K562 (cell line): ENCODE data around the gene TRIM38. TPM values are rescaled to one million over a fixed set of nuclear protein-coding genes. Genes with fewer than 3 reads are reported as not detected.

Experiments used
- GABPB1 ChIP-seq: sonication (generic); formaldehyde crosslinking; IDR thresholded peaks from 2 replicates; pipeline ENCODE4 v1.8.0; 2022; ENCODE audit warnings: mild to moderate bottlenecking, missing genetic modification reagents
- HES1 ChIP-seq: fragments of 450-650 bp; IDR thresholded peaks from 2 replicates; pipeline ENCODE4 v1.6.1; 2016; ENCODE audit warnings: low read depth, mild to moderate bottlenecking, moderate library complexity
- KAT8 ChIP-seq: fragments of 450-650 bp; IDR thresholded peaks from 2 replicates; pipeline ENCODE4 v1.6.1; 2016; ENCODE audit warnings: low read depth, mild to moderate bottlenecking
- KLF6 ChIP-seq: fragments of 250-450 bp; sonication (Bioruptor Pico); IDR thresholded peaks from 2 replicates; pipeline ENCODE4 v1.4.0; 2020; ENCODE audit warnings: mild to moderate bottlenecking, moderate library complexity, borderline replicate concordance
- MYNN ChIP-seq, 2 experiments: sonication (generic); formaldehyde crosslinking in 1 of 2; IDR thresholded peaks; 2 replicates each; pipeline versions ENCODE4 v1.5.0 to v1.6.1; 2016 to 2020; ENCODE audit warnings: antibody characterized with exemption in 1 of 2, missing genetic modification reagents in 1 of 2
- NCOA2 ChIP-seq, 2 experiments: fragments of 450-650 bp; IDR thresholded peaks; 2 replicates each; pipeline ENCODE4 v1.6.1; 2018; ENCODE audit warnings: mild to moderate bottlenecking in 2 of 2, moderate library complexity in 1 of 2; ENCODE audit not compliant: partially characterized antibody in 2 of 2
- NUFIP1 ChIP-seq: fragments of 450-650 bp; IDR thresholded peaks from 2 replicates; pipeline ENCODE4 v1.6.1; 2018; ENCODE audit not compliant: partially characterized antibody
- RBFOX2 ChIP-seq: fragments of 200-400 bp; formaldehyde crosslinking; IDR thresholded peaks from 2 replicates; pipeline ENCODE4 v1.6.1; 2017; ENCODE audit warnings: low read depth, mild to moderate bottlenecking, low read length, moderate library complexity
- RBM39 ChIP-seq: fragments of 200-400 bp; formaldehyde crosslinking; optimal IDR thresholded peaks from 2 replicates; pipeline ENCODE3; 2018; ENCODE audit warnings: low read depth, low read length
- RFX1 ChIP-seq: fragments of 450-650 bp; IDR thresholded peaks from 2 replicates; pipeline ENCODE4 v1.6.1; 2016; ENCODE audit warnings: mild to moderate bottlenecking, moderate library complexity
- SMAD4 ChIP-seq: fragments of 250-450 bp; sonication (Bioruptor Pico); conservative IDR thresholded peaks from 2 replicates; pipeline ENCODE4 v1.8.0; 2021; ENCODE audit warnings: inconsistent platforms, mild to moderate bottlenecking, moderate library complexity
- TBL1XR1 ChIP-seq, 2 experiments: IDR thresholded peaks; 2 replicates each; pipeline ENCODE4 v1.6.1; 2012; ENCODE audit warnings: improper control_type of control experiment in 2 of 2, low read length in 2 of 2, mild to moderate bottlenecking in 1 of 2
- TSC22D4 ChIP-seq: fragments of 450-650 bp; IDR thresholded peaks from 2 replicates; pipeline ENCODE4 v1.6.1; 2016; ENCODE audit warnings: missing genetic modification characterization, missing biosample characterization, control low read depth
- ZNF143 ChIP-seq: sonication (generic); formaldehyde crosslinking; IDR thresholded peaks from 2 replicates; pipeline ENCODE4 v1.9.0; 2022; ENCODE audit warnings: mild to moderate bottlenecking, missing genetic modification reagents
- ZNF274 ChIP-seq: IDR thresholded peaks from 2 replicates; pipeline ENCODE4 v1.6.1; 2011; ENCODE audit warnings: low read depth, mild to moderate bottlenecking, low read length, moderate library complexity, borderline replicate concordance
- ZNF311 ChIP-seq: fragments of 250-450 bp; sonication (Bioruptor Pico); IDR thresholded peaks from 2 replicates; pipeline ENCODE4 v1.4.0; 2020; ENCODE audit warnings: mild to moderate bottlenecking, moderate library complexity
- ZNF644 ChIP-seq: fragments of 200-800 bp; sonication (Bioruptor generic); IDR thresholded peaks from 2 replicates; pipeline ENCODE4 v1.6.1; 2016; ENCODE audit warnings: low read depth, missing genetic modification characterization, missing compliant biosample characterization
- ZNF75A ChIP-seq: fragments of 450-650 bp; formaldehyde crosslinking; IDR thresholded peaks from 2 replicates; pipeline ENCODE4 v1.4.0; 2020; ENCODE audit warnings: mild to moderate bottlenecking
- polyA plus RNA-seq, 8 experiments: library from polyadenylated mRNA; depleted of rRNA in 4 of 8; stranded (reverse) in 5 of 8; unstranded in 3 of 8; fragments of >200 nt; fragmentation: Nextera tagmentation in 2 of 8; fragmentation: Illumina TruSeq in 1 of 8; extraction: Ambion mirVana in 2 of 8; extraction: Trizol in 1 of 8; gene quantifications; 2 replicates each; pipeline versions ENCODE4 v1.2.1 to v1.2.3, GENCODE V29; 2011 to 2014; ENCODE audit warnings: inconsistent platforms in 1 of 8, missing spikeins in 1 of 8
- total RNA-seq, 7 experiments: library from RNA; depleted of rRNA in 6 of 7; stranded (reverse); fragments of >200 nt in 6 of 7; fragmentation: Illumina TruSeq in 2 of 7; extraction: Trizol in 2 of 7; gene quantifications; 2 replicates each; pipeline versions ENCODE4 v1.2.1 to v1.2.3, GENCODE V29; 2011 to 2021; ENCODE audit warnings: low replicate concordance in 1 of 7
- TF ChIP-seq, protein P1 (sequence below): fragments of 250-450 bp; sonication (Bioruptor Pico); IDR thresholded peaks from 2 replicates; pipeline ENCODE4 v1.8.0; 2021; ENCODE audit warnings: moderate library complexity, mild to moderate bottlenecking, inconsistent platforms
- TF ChIP-seq, protein P2 (sequence below), 2 experiments: fragments of 450-650 bp; IDR thresholded peaks; 2 replicates each; pipeline ENCODE4 v1.6.1; 2016; ENCODE audit warnings: mild to moderate bottlenecking in 2 of 2, borderline replicate concordance in 1 of 2, low read depth in 1 of 2, moderate library complexity in 1 of 2

The TRIM38 gene
- total and polyA plus RNA-seq, 9 of the 15 experiments (the other 6 are each of a cell fraction or from before 2014, with no cell fraction given): 1.7 to 6.7 (median 6.3) TPM

GRCh38 chr6:26026833-26027490 lies 64.4 kb downstream of the TRIM38 start (continued):
- TF ChIP-seq HES1: no peak
- TF ChIP-seq MYNN (IDR thresholded peaks at IDR 0.05): peak; percentile 92
- no peak for TF ChIP-seq MYNN (CRISPR knock-in tag; IDR thresholded peaks at IDR 0.05)
- 0 out of 2 replicates have a peak, but pooled peaks have one; percentile 23 for TF ChIP-seq KLF6 (CRISPR knock-in tag)
- TF ChIP-seq KAT8: no peak
- no peak for TF ChIP-seq ZNF311 (CRISPR knock-in tag)
- TF ChIP-seq, protein P1, sequence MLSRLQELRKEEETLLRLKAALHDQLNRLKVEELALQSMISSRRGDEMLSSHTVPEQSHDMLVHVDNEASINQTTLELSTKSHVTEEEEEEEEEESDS (CRISPR knock-in tag): no peak
- no peak for TF ChIP-seq ZNF143 (CRISPR knock-in tag)
- TF ChIP-seq RBM39: peak; percentile 99
- TF ChIP-seq ZNF274: no peak
- TF ChIP-seq RBFOX2: peak; percentile 99
- TF ChIP-seq TSC22D4 (tag): no peak
- TF ChIP-seq, protein P2, sequence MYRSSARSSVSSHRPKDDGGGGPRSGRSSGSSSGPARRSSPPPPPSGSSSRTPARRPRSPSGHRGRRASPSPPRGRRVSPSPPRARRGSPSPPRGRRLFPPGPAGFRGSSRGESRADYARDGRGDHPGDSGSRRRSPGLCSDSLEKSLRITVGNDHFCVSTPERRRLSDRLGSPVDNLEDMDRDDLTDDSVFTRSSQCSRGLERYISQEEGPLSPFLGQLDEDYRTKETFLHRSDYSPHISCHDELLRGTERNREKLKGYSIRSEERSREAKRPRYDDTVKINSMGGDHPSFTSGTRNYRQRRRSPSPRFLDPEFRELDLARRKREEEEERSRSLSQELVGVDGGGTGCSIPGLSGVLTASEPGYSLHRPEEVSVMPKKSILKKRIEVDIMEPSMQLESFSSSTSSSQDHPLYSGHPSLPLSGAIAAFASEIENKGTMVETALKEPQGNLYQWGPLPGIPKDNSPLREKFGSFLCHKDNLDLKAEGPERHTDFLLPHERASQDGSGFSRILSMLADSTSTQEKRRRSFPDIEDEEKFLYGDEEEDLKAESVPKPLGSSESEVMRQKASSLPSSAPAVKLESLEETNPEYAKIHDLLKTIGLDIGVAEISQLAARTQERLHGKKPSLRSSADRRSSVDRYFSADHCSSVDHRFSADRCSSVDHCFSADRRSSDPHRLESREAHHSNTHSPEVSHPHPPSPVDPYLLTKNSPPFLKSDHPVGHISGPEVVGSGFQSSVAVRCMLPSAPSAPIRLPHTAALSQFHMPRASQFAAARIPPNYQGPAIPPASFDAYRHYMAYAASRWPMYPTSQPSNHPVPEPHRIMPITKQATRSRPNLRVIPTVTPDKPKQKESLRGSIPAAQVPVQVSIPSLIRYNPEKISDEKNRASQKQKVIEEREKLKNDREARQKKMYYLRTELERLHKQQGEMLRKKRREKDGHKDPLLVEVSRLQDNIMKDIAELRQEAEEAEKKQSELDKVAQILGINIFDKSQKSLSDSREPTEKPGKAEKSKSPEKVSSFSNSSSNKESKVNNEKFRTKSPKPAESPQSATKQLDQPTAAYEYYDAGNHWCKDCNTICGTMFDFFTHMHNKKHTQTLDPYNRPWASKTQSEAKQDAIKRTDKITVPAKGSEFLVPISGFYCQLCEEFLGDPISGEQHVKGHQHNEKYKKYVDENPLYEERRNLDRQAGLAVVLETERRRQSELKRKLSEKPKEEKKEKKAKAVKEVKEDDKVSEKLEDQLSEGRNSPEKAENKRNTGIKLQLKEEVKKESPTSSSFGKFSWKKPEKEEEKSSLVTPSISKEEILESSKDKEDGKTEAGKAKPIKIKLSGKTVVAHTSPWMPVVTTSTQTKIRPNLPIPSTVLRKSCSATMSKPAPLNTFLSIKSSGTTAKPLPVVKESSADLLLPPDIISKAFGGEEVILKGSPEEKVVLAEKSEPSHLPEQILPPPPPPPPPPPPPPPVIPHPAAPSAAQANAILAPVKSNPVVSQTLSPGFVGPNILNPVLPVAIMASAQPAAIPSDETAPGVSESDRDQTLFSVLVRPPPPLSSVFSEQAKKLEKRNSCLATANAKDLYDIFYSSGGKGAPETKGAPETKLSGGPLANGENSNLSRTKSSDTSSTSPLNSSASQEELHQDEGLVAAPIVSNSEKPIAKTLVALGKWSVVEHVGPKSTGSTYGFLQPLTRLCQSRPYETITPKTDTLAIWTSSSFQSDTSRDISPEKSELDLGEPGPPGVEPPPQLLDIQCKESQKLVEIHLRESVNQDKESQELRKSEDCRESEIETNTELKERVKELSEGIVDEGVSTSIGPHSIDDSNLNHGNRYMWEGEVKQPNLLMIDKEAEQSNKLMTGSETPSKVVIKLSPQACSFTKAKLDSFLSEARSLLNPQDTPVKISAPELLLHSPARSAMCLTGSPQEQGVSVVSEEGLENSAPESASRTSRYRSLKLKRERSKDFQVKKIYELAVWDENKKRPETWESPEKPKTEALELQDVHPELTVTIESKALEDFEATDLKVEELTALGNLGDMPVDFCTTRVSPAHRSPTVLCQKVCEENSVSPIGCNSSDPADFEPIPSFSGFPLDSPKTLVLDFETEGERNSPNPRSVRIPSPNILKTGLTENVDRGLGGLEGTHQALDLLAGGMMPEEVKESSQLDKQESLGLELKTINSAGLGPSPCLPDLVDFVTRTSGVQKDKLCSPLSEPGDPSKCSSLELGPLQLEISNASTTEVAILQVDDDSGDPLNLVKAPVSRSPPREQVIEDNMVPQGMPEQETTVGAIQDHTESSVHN (IDR thresholded peaks at IDR 0.05; ENCODE audit: borderline replicate concordance in 1 of 2, low read depth in 1 of 2): peak in 1 of 2 experiments; percentile 83; a peak in 2 of 4 replicates
- no peak for TF ChIP-seq NUFIP1
- TF ChIP-seq SMAD4 (CRISPR knock-in tag): 0 out of 2 replicates have a peak, but pooled peaks have one; percentile 32
- no peak for TF ChIP-seq ZNF644 (tag)
- no peak for TF ChIP-seq ZNF75A (CRISPR knock-in tag)
- TF ChIP-seq RFX1: no peak
- TF ChIP-seq TBL1XR1 (IDR thresholded peaks at IDR 0.05; ENCODE audit: low read length in 2 of 2): peak; percentile 65 to 86; a peak in 3 of 4 replicates
- peak; percentile 87 for TF ChIP-seq GABPB1 (CRISPR knock-in tag)
- TF ChIP-seq NCOA2 (IDR thresholded peaks at IDR 0.05; ENCODE audit: partially characterized antibody in 2 of 2): no peak
